HL-60 (cell line): Measurements from ENCODE around the gene DAGLB.

Source experiments
- DNase-seq, 2 experiments: peaks; one replicate each; pipeline ENCODE4 v3.0.0-alpha.2; 2010 to 2020; ENCODE audit warnings: low read depth in 1 of 2, low spot score in 1 of 2
- H3K27ac ChIP-seq: fragments of 250-450 bp; sonication (Bioruptor Pico); replicated peaks from 2 replicates; pipeline ENCODE4 v1.5.1; 2020; ENCODE audit warnings: mild to moderate bottlenecking, moderate library complexity
- H3K27me3 ChIP-seq: fragments of 250-450 bp; sonication (Bioruptor Pico); 2 replicates; pipeline ENCODE4 v1.5.1; 2021; ENCODE audit warnings: mild to moderate bottlenecking, moderate library complexity; ENCODE audit not compliant: insufficient read depth, poor library complexity, severe bottlenecking
- H3K4me3 ChIP-seq: replicated peaks from 2 replicates; pipeline ENCODE4 v1.5.1; 2011; ENCODE audit warnings: mild to moderate bottlenecking, control low read depth, low read length; ENCODE audit not compliant: insufficient read depth
- GABPA ChIP-seq: IDR thresholded peaks from 2 replicates; pipeline ENCODE4 v1.6.1; 2012; ENCODE audit warnings: low read depth
- POLR2AphosphoS5 ChIP-seq: IDR thresholded peaks from 2 replicates; pipeline ENCODE4 v1.6.1; 2012; ENCODE audit warnings: low read depth
- SPI1 ChIP-seq: IDR thresholded peaks from 2 replicates; pipeline ENCODE4 v1.6.1; 2012; ENCODE audit warnings: low read depth, mild to moderate bottlenecking, borderline replicate concordance
- TF ChIP-seq, protein P1 (sequence below): IDR thresholded peaks from one replicate; pipeline ENCODE4 v1.5.1; 2011; ENCODE audit warnings: low read length, control low read depth, inconsistent platforms; ENCODE audit not compliant: insufficient read depth
- TF ChIP-seq, protein P2 (sequence below): IDR thresholded peaks from 2 replicates; pipeline ENCODE4 v1.6.1; 2012; ENCODE audit warnings: low read depth; ENCODE audit not compliant: insufficient replicate concordance

The DAGLB gene

GRCh38 chr7:6385909-6386560, 61.7 kb downstream of the DAGLB start:
- TF ChIP-seq, protein P1, sequence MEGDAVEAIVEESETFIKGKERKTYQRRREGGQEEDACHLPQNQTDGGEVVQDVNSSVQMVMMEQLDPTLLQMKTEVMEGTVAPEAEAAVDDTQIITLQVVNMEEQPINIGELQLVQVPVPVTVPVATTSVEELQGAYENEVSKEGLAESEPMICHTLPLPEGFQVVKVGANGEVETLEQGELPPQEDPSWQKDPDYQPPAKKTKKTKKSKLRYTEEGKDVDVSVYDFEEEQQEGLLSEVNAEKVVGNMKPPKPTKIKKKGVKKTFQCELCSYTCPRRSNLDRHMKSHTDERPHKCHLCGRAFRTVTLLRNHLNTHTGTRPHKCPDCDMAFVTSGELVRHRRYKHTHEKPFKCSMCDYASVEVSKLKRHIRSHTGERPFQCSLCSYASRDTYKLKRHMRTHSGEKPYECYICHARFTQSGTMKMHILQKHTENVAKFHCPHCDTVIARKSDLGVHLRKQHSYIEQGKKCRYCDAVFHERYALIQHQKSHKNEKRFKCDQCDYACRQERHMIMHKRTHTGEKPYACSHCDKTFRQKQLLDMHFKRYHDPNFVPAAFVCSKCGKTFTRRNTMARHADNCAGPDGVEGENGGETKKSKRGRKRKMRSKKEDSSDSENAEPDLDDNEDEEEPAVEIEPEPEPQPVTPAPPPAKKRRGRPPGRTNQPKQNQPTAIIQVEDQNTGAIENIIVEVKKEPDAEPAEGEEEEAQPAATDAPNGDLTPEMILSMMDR = no peak
- TF ChIP-seq, protein P2, sequence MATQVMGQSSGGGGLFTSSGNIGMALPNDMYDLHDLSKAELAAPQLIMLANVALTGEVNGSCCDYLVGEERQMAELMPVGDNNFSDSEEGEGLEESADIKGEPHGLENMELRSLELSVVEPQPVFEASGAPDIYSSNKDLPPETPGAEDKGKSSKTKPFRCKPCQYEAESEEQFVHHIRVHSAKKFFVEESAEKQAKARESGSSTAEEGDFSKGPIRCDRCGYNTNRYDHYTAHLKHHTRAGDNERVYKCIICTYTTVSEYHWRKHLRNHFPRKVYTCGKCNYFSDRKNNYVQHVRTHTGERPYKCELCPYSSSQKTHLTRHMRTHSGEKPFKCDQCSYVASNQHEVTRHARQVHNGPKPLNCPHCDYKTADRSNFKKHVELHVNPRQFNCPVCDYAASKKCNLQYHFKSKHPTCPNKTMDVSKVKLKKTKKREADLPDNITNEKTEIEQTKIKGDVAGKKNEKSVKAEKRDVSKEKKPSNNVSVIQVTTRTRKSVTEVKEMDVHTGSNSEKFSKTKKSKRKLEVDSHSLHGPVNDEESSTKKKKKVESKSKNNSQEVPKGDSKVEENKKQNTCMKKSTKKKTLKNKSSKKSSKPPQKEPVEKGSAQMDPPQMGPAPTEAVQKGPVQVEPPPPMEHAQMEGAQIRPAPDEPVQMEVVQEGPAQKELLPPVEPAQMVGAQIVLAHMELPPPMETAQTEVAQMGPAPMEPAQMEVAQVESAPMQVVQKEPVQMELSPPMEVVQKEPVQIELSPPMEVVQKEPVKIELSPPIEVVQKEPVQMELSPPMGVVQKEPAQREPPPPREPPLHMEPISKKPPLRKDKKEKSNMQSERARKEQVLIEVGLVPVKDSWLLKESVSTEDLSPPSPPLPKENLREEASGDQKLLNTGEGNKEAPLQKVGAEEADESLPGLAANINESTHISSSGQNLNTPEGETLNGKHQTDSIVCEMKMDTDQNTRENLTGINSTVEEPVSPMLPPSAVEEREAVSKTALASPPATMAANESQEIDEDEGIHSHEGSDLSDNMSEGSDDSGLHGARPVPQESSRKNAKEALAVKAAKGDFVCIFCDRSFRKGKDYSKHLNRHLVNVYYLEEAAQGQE = no peak
- TF ChIP-seq GABPA = no peak
- no peak for TF ChIP-seq SPI1
- TF ChIP-seq POLR2AphosphoS5 = no peak
- DNase-seq = no peak
- Histone ChIP-seq H3K27me3 (no peaks in the 10 kb centered on the region), H3K27ac (no peak overlapping the region), H3K4me3 (no peak overlapping the region)

DNA sequence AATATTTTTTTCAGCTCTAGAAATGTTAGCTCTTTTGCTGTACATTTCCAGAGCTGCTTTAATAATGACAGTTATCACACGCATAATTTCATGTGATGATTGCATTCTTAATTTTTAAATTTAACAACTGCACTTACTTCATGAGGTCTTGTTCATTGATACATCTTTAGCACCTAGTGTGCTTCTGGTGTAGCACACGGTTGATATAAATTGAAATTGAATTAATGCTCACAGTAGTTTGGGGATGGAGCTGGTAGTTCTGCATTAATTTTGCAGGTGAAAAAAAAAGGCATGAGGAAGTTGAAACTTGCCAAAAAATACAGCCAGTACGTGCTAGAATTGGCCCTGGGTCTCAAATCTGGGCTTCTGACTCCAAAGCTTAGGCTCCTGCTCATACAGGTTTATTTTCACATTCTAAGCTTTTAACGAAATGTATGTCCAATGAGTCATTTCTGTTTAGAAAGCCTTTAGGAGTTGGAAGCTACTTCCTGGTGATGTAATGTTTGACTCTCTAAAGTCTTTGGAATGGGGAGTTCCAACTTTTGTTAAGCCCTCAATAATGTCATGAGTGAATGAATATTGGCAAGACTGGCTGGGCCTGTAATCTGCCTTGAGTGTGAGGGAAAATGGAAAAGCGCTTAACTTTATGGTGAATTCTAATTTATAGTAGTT, 62.5 kb downstream of the DAGLB start:
- no peak overlapping the region for H3K4me3 ChIP-seq
- DNase-seq = no peak
- H3K27me3 ChIP-seq = no peaks in the 10 kb centered on the region
- H3K27ac ChIP-seq = no peak overlapping the region
- TF ChIP-seq POLR2AphosphoS5 (no peak), GABPA (no peak), SPI1 (no peak)
- TF ChIP-seq, protein P1 = no peak
- TF ChIP-seq, protein P2 = no peak

DNA sequence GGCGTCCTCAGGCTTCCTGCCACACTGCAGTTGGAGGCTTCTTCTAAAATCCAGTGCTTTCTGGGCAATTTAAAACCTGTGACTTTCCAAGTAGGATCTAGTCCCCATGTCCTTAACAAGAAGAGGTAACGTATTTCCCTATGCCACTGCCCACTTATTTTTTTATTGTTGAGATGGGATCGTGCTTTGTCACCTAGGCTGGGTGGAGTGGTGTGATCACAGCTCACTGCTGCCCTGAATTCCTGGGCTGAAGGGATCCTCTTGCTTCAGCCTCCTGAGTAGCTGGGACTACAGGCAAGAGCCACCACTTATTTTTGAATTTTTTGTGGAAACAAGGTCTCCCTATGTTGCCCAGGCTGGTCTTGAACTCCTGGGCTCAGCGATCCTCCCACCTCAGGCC, 63.4 kb downstream of the DAGLB start:
- H3K27me3 ChIP-seq = no peaks in the 10 kb centered on the region
- TF ChIP-seq SPI1 (no peak), GABPA (no peak), POLR2AphosphoS5 (no peak)
- TF ChIP-seq, protein P1 = no peak
- TF ChIP-seq, protein P2 = no peak
- H3K4me3 ChIP-seq = no peak overlapping the region
- no peak for DNase-seq
- peak overlapping the region; percentile 3; the same call in 1 of the 2 replicates for H3K27ac ChIP-seq
